Keratinocyte (primary cell): Measurements from ENCODE around the gene UNKL.

Source experiments
- EZH2 ChIP-seq: IDR thresholded peaks from one replicate; pipeline ENCODE4 v1.6.1; 2012; ENCODE audit warnings: inconsistent platforms, mild to moderate bottlenecking, low read length, moderate library complexity
- TF ChIP-seq, protein P1 (sequence below), 3 experiments: IDR thresholded peaks in 1 of 3; conservative IDR thresholded peaks in 1 of 3; optimal IDR thresholded peaks in 1 of 3; 2 replicates in 2 of 3; 3 replicates in 1 of 3; pipeline versions ENCODE3 to v1.5.1; 2011; ENCODE audit warnings: low read length in 3 of 3, mild to moderate bottlenecking in 3 of 3, moderate library complexity in 2 of 3, control low read depth in 1 of 3, inconsistent platforms in 1 of 3; ENCODE audit not compliant: insufficient read depth in 2 of 3; ENCODE audit errors: extremely low read depth in 1 of 3

GRCh38 chr16:1387331-1387730, 27.2 kb downstream of the UNKL start:
- TF ChIP-seq, protein P1, sequence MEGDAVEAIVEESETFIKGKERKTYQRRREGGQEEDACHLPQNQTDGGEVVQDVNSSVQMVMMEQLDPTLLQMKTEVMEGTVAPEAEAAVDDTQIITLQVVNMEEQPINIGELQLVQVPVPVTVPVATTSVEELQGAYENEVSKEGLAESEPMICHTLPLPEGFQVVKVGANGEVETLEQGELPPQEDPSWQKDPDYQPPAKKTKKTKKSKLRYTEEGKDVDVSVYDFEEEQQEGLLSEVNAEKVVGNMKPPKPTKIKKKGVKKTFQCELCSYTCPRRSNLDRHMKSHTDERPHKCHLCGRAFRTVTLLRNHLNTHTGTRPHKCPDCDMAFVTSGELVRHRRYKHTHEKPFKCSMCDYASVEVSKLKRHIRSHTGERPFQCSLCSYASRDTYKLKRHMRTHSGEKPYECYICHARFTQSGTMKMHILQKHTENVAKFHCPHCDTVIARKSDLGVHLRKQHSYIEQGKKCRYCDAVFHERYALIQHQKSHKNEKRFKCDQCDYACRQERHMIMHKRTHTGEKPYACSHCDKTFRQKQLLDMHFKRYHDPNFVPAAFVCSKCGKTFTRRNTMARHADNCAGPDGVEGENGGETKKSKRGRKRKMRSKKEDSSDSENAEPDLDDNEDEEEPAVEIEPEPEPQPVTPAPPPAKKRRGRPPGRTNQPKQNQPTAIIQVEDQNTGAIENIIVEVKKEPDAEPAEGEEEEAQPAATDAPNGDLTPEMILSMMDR (optimal IDR thresholded peaks at IDR 0.05 in 1 of 3, IDR thresholded peaks at IDR 0.05 in 1 of 3, conservative IDR thresholded peaks at IDR 0.05 in 1 of 3; ENCODE audit: extremely low read depth in 1 of 3, insufficient read depth in 2 of 3, low read length in 3 of 3) = no peak
- TF ChIP-seq EZH2 = no peak
